Spinal cord (tissue), 10 donors: ENCODE measurements around the gene PRKN. TPM values are rescaled to one million over a fixed set of nuclear protein-coding genes. Genes with fewer than 3 reads are reported as not detected.
A peak's percentile ranks its signal among the peaks of the same experiment; 100 is the strongest.

Experiments used
- DNase-seq, 6 donors: peaks; one replicate each; pipeline versions ENCODE4 v3.0.0 to v3.0.0-alpha.2; 2013 to 2015; ENCODE audit warnings: low spot score in 6 of 6, low read depth in 4 of 6
- H3K27ac ChIP-seq: one replicate; pipeline ENCODE4 v1.5.1; 2013; ENCODE audit warnings: low read depth, low read length, control low read depth
- H3K27me3 ChIP-seq: one replicate; pipeline ENCODE4 v1.6.1; 2013; ENCODE audit warnings: low read length; ENCODE audit not compliant: control insufficient read depth, insufficient read depth
- H3K36me3 ChIP-seq: one replicate; pipeline ENCODE4 v1.6.1; 2013; ENCODE audit warnings: low read length; ENCODE audit not compliant: control insufficient read depth, insufficient read depth
- H3K4me1 ChIP-seq: one replicate; pipeline ENCODE4 v1.6.1; 2013; ENCODE audit warnings: low read length; ENCODE audit not compliant: control insufficient read depth, insufficient read depth
- H3K4me3 ChIP-seq: one replicate; pipeline ENCODE4 v1.5.1; 2013; ENCODE audit warnings: low read depth, low read length, control low read depth
- H3K9me3 ChIP-seq: one replicate; pipeline ENCODE4 v1.6.1; 2013; ENCODE audit warnings: low read length; ENCODE audit not compliant: control insufficient read depth, insufficient read depth
- WGBS: methylation state at CpG from one replicate; pipeline ENCODE4 v1.1.5; 2013; ENCODE audit warnings: missing lambda C conversion rate; ENCODE audit not compliant: insufficient coverage; 5-methylcytosine and 5-hydroxymethylcytosine counted together
- polyA plus RNA-seq, 2 donors: library from polyadenylated mRNA; unstranded; fragments of 120-200 nt; gene quantifications; one replicate each; pipeline ENCODE4 v1.2.1, GENCODE V29; 2013; ENCODE audit not compliant: insufficient read length in 2 of 2
- total RNA-seq, 2 donors: library from RNA; depleted of rRNA in 1 of 2; stranded (reverse); fragments of 120-200 nt in 1 of 2; fragments of >200 nt in 1 of 2; gene quantifications; one replicate each; pipeline versions ENCODE4 v1.2.3 to v1.2.4, GENCODE V29; 2013 to 2014
- donor health status: healthy.

The PRKN gene
- total and polyA plus RNA-seq, 4 donors: 7.4 to 9.5 (median 8.4) TPM

- H3K4me3 ChIP-seq: no peak overlapping the region
- no peaks in the 10 kb centered on the region for H3K27me3 ChIP-seq
- H3K4me1 ChIP-seq: no peaks in the 10 kb centered on the region
- DNase-seq: no peak
- 89% methylated on average over 6 of the region's 6 CpGs for WGBS
- H3K9me3 ChIP-seq: no peaks in the 10 kb centered on the region
- H3K27ac ChIP-seq: no peak overlapping the region
- no peaks in the 10 kb centered on the region for H3K36me3 ChIP-seq
Measured at GRCh38 chr6:162525181-162525580, 202.4 kb downstream of the PRKN start.

- WGBS: 83% methylated on average over 1 of the region's 4 CpGs
- H3K27me3 ChIP-seq: no peaks in the 10 kb centered on the region
- peak in 1 of 6 donors; percentile 41 for DNase-seq
- no peak overlapping the region for H3K4me3 ChIP-seq
- H3K36me3 ChIP-seq: no peaks in the 10 kb centered on the region
- no peaks in the 10 kb centered on the region for H3K9me3 ChIP-seq
- H3K27ac ChIP-seq: no peak overlapping the region
- H3K4me1 ChIP-seq: peaks cover 6% of the 10 kb centered on the region
Measured at GRCh38 chr6:162512744-162513143, 214.8 kb downstream of the PRKN start.

- H3K4me3 ChIP-seq: no peak overlapping the region
- no peaks in the 10 kb centered on the region for H3K4me1 ChIP-seq
- no peaks in the 10 kb centered on the region for H3K27me3 ChIP-seq
- no peaks in the 10 kb centered on the region for H3K9me3 ChIP-seq
- WGBS: no CpG with 5 or more reads among the region's 5 CpGs
- H3K36me3 ChIP-seq: no peaks in the 10 kb centered on the region
- H3K27ac ChIP-seq: peak overlapping the region; percentile 19
- peak in 3 of 6 donors; percentile 15 to 86 (median 57) for DNase-seq
Measured at GRCh38 chr6:162497389-162497788, 230.2 kb downstream of the PRKN start.

- no peak overlapping the region for H3K4me3 ChIP-seq
- H3K9me3 ChIP-seq: no peaks in the 10 kb centered on the region
- DNase-seq: no peak
- no peaks in the 10 kb centered on the region for H3K4me1 ChIP-seq
- 92% methylated on average over 2 of the region's 3 CpGs for WGBS
- no peaks in the 10 kb centered on the region for H3K27me3 ChIP-seq
- no peak overlapping the region for H3K27ac ChIP-seq
- no peaks in the 10 kb centered on the region for H3K36me3 ChIP-seq
Measured at GRCh38 chr6:162493917-162494316, 233.6 kb downstream of the PRKN start.

- Histone ChIP-seq H3K9me3 (no peaks in the 10 kb centered on the region), H3K36me3 (no peaks in the 10 kb centered on the region), H3K27ac (no peak overlapping the region), H3K4me1 (no peaks in the 10 kb centered on the region), H3K27me3 (no peaks in the 10 kb centered on the region), H3K4me3 (no peak overlapping the region)
- 87% methylated on average over 9 of the region's 9 CpGs for WGBS
- no peak for DNase-seq
Measured at GRCh38 chr6:162491637-162492036, 235.9 kb downstream of the PRKN start.

GRCh38 chr6:162489101-162489976 lies 238.2 kb downstream of the PRKN start:
- no peaks in the 10 kb centered on the region for H3K4me1 ChIP-seq
- no peak overlapping the region for H3K4me3 ChIP-seq
- no peaks in the 10 kb centered on the region for H3K27me3 ChIP-seq
- peak overlapping the region; percentile 50 for H3K27ac ChIP-seq
- DNase-seq: peak in 1 of 6 donors; percentile 65
- no peaks in the 10 kb centered on the region for H3K9me3 ChIP-seq
- WGBS: 27% methylated on average over 1 of the region's 5 CpGs
- H3K36me3 ChIP-seq: no peaks in the 10 kb centered on the region

GRCh38 chr6:162488444-162488843 lies 239.1 kb downstream of the PRKN start:
- H3K4me1 ChIP-seq: no peaks in the 10 kb centered on the region
- no peaks in the 10 kb centered on the region for H3K27me3 ChIP-seq
- H3K36me3 ChIP-seq: no peaks in the 10 kb centered on the region
- no peak for DNase-seq
- peak overlapping the region; percentile 50 for H3K27ac ChIP-seq
- H3K9me3 ChIP-seq: no peaks in the 10 kb centered on the region
- no peak overlapping the region for H3K4me3 ChIP-seq
- WGBS: 100% methylated on average over 5 of the region's 6 CpGs

GRCh38 chr6:162485464-162485863 lies 242.1 kb downstream of the PRKN start:
- Histone ChIP-seq H3K36me3 (no peaks in the 10 kb centered on the region), H3K4me1 (no peaks in the 10 kb centered on the region), H3K27me3 (no peaks in the 10 kb centered on the region), H3K9me3 (no peaks in the 10 kb centered on the region), H3K27ac (no peak overlapping the region), H3K4me3 (no peak overlapping the region)
- DNase-seq: peak in 1 of 6 donors; percentile 37
- no CpG with 5 or more reads among the region's 2 CpGs for WGBS

GRCh38 chr6:162481938-162482337 lies 245.6 kb downstream of the PRKN start:
- H3K9me3 ChIP-seq: no peaks in the 10 kb centered on the region
- H3K4me1 ChIP-seq: no peaks in the 10 kb centered on the region
- no peak for DNase-seq
- no peak overlapping the region for H3K27ac ChIP-seq
- H3K36me3 ChIP-seq: no peaks in the 10 kb centered on the region
- H3K27me3 ChIP-seq: no peaks in the 10 kb centered on the region
- no peak overlapping the region for H3K4me3 ChIP-seq

GRCh38 chr6:162481320-162481719 lies 246.2 kb downstream of the PRKN start:
- Histone ChIP-seq H3K27me3 (no peaks in the 10 kb centered on the region), H3K36me3 (no peaks in the 10 kb centered on the region), H3K27ac (no peak overlapping the region), H3K9me3 (no peaks in the 10 kb centered on the region), H3K4me3 (no peak overlapping the region), H3K4me1 (no peaks in the 10 kb centered on the region)
- DNase-seq: peak in 1 of 6 donors; percentile 66
- WGBS: no CpG with 5 or more reads among the region's 2 CpGs
